Activated CD4-positive, alpha-beta T cell treated with anti-CD3 and anti-CD28 coated beads, Interleukin-2, Interleukin-4, amounts not matched to agents 100 ng/mL and 50 ng/mL, durations not matched to agents 16 hours and 8 hours (primary cell): ENCODE measurements around the gene ANKRD13D.
"Not testable (repeated sequence)": the region's sequence is repeated elsewhere in the genome, so short reads cannot be mapped to it uniquely, and the experiment has no call there.

Experiments used
- DNase-seq: peaks from one replicate; pipeline ENCODE4 v3.0.0-alpha.2; 2020; ENCODE audit warnings: low spot score

Gene ANKRD13D

GRCh38 chr11:67317888-67318555 lies 28.9 kb downstream of the ANKRD13D start:
- no peak for DNase-seq

GRCh38 chr11:67318876-67319275 lies 29.8 kb downstream of the ANKRD13D start:
- not testable (repeated sequence) for DNase-seq

- DNase-seq: no peak
These were observed 30.9 kb downstream of the ANKRD13D start for GRCh38 chr11:67320011-67320410.

GRCh38 chr11:67320691-67321090 lies 31.6 kb downstream of the ANKRD13D start:
- no peak for DNase-seq

GRCh38 chr11:67321313-67321871 lies 32.3 kb downstream of the ANKRD13D start:
- DNase-seq: no peak

- no peak for DNase-seq
These were observed 32.9 kb downstream of the ANKRD13D start for GRCh38 chr11:67322049-67322448.

- no peak for DNase-seq
These were observed 34.4 kb downstream of the ANKRD13D start for GRCh38 chr11:67323526-67323925.

- DNase-seq: no peak
These were observed 43.1 kb downstream of the ANKRD13D start for GRCh38 chr11:67332081-67332691.

- no peak for DNase-seq
These were observed 48.2 kb downstream of the ANKRD13D start for GRCh38 chr11:67337257-67337656.

GRCh38 chr11:67344264-67344663 lies 55.2 kb downstream of the ANKRD13D start:
- no peak for DNase-seq

GRCh38 chr11:67345247-67345919 lies 56.3 kb downstream of the ANKRD13D start:
- no peak for DNase-seq

- DNase-seq: peak; percentile 29
These were observed 57.1 kb downstream of the ANKRD13D start for GRCh38 chr11:67345920-67346819.

- no peak for DNase-seq
These were observed 59.1 kb downstream of the ANKRD13D start for GRCh38 chr11:67347964-67348749.

- no peak for DNase-seq
These were observed 59.9 kb downstream of the ANKRD13D start for GRCh38 chr11:67349036-67349435.

GRCh38 chr11:67349457-67349856 lies 60.4 kb downstream of the ANKRD13D start:
- DNase-seq: no peak

GRCh38 chr11:67349928-67350465 lies 60.9 kb downstream of the ANKRD13D start:
- DNase-seq: no peak

- DNase-seq: peak; percentile 66
These were observed 62.3 kb downstream of the ANKRD13D start for GRCh38 chr11:67351275-67352005.
